AML-193 (cell line): ENCODE measurements around the gene ORAI1.
A peak's percentile ranks its signal among the peaks of the same experiment; 100 is the strongest.
"Not testable (repeated sequence)": the region's sequence is repeated elsewhere in the genome, so short reads cannot be mapped to it uniquely, and the experiment has no call there.

ENCODE experiments used
- DNase-seq, 2 experiments: peaks; one replicate each; lab custom pipeline; 2025; lab: John Stamatoyannopoulos, UW

ORAI1 gene

GRCh38 chr12:121626087-121626852 lies at the start of gene ORAI1:
Gene ORAI1 (plus strand): TSS chr12:121626530.
- DNase-seq: peak; percentile 79 to 80

- no peak for DNase-seq
Measured at GRCh38 chr12:121576851-121577391, 49.4 kb upstream of the ORAI1 start.

GRCh38 chr12:121577443-121578180 lies 48.7 kb upstream of the ORAI1 start:
- DNase-seq: no peak

- DNase-seq: no peak
Measured at GRCh38 chr12:121578230-121579189, 47.8 kb upstream of the ORAI1 start.

DNA sequence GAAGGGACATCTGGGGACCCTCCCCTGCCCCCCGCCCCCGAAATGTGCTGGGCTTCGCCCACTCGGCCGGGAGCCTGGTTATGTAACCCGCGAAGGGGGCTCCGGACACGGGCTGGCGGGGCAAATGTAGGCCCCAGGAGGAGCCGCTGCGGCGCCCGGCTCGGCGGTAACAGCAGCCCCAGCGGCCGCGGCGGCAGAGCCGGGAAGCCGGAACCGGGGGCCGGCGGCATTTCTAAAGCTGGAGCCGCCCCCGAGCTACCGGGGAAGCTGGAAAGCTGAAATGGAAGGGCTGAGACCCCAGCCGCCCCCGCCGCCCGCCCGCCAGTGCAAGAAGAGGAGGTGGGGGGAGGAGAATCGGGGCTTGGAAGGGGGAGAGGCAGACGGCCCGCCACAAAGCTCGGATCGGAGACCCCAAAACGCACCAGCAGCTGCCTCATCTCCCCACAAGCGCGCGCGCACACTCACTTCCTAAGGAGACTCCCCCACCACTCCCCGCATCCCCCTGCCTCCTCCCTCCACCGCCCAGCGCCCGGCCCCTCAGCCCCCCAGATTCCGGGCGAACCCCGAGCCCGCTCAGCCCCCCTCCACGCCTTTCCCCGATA lies 47.0 kb upstream of the ORAI1 start:
- DNase-seq: no peak

- DNase-seq: peak; percentile 48 to 60
Measured at GRCh38 chr12:121579981-121580868, 46.1 kb upstream of the ORAI1 start.

DNA sequence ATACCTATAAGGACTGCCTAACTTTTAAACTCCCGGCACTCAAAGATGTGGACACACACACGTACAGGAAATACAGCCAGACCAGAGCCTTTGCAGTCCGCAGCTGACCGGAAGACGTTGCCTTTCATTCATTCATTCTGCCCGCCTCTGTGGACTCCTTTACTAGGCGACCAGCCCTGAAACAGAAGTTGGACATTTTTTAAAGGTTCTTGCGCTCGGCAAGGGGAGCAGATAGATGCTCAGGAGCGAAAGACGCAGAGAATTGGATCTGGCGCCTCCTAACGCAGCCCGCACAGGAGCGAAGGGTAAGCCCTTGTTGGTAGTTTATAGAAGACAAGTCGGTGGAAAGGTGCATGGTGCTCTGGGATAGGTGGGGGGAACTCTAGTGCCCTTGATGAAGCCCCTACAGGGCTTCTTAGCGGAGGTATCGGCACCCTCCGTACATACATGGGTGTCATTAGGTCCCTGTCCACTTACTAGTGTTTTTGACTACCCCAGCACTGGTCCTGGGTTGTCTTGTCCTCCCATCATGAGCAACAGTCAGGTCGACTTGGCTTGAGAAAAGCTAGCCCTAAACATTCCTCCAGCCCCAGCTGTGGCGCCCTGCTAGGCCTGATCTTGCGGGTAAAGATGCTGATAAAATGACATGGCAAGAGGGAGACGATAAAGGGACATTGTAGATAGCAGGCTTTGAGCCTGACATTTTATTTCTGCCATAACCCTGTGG lies 45.2 kb upstream of the ORAI1 start, which contains the start of gene KDM2B:
Gene KDM2B (minus strand): TSS at position 65 of the 727 bp plus-strand sequence. CDS start 112 bp downstream, outside the sequence.
- peak; percentile 67 to 69 for DNase-seq

DNA sequence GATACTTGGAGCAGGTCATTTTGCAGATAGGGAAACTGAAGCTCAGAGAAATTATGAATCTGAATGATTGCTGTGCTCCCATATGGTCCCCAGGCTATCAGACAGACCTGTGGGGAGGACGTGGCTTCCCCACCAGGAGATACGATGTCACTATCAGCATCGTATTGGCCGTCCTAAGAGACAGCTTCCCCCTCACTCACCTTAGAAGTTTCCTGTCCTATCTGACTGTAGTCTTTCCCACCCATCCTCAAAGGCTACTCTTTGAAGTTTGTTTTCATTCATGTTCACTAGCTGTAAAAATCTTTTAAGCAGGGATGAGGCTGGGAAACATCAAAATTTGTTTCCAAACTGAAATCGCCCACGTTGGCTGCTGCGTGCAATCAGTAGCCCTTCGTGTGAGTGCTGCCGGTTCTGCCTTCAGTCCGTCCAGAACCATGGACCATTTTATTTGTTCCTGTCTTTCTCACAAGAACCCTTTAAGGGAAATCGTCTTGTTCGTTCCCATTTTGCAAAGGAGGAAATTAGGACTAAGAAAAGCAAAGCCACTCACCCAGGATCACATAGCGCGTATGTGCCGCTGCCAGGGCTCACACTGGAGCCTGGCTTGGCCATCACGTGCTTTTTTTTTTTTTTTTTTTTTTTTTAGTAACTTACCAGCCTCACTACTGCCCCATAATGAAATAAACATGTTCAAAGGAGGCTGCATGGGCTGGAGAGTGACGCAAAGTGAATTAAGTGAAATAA lies 44.5 kb upstream of the ORAI1 start:
- DNase-seq: peak in 1 of 2 experiments; percentile 28

DNA sequence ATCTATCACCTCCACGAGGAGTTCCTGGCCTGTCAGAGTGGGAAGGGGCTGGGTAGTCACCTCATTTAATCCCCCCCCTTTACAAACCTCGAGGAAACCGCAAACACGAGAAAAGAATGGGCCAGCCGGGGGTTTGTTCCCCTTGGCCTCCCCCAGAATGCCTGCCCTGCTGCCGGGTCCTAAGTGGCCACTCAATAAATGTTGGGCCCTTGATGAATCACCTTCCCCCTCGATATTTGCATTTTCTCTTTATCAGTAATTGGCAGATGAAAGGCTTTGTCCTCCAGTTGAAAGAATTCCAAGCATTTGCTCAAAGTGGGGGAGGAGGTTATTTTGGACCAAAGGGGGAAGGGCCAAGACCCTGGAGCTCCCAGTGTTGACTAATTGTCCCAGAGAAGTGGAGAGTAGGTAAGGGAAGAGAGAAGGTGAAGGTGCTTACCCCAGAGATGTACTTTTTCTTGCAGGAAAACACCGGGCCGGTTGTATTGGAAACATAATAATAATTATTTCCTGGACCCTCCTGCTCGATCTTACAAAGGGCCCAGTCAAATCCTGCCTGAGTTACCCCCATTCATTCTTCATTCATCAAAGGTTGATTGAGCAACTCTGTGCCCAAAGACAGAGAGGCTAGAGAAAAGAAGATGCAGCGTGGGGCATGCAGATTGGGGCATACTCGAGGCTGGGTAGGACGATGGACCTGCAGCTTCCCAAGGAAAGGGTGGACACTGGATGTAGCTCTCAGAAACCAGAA lies 43.6 kb upstream of the ORAI1 start:
- DNase-seq: no peak

DNA sequence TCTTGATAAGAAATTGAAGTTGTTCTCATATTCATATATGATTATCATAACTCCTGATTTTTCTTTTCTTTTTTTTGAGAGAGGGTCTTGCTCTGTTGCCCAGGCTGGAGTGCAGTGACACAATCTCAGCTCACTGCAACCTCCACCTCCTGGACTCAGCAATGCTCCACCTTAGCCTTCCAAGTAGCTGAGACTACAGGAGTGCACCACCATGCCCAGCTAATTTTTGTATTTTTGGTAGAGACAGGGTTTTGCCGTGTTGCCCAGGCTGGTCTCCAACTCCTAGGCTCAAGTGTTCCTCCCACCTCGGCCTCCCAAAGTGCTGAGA lies 43.0 kb upstream of the ORAI1 start:
- DNase-seq: not testable (repeated sequence)

- DNase-seq: not testable (repeated sequence)
Measured at GRCh38 chr12:121584885-121585284, 41.4 kb upstream of the ORAI1 start.

GRCh38 chr12:121590476-121591143 lies 35.7 kb upstream of the ORAI1 start:
- no peak for DNase-seq

DNA sequence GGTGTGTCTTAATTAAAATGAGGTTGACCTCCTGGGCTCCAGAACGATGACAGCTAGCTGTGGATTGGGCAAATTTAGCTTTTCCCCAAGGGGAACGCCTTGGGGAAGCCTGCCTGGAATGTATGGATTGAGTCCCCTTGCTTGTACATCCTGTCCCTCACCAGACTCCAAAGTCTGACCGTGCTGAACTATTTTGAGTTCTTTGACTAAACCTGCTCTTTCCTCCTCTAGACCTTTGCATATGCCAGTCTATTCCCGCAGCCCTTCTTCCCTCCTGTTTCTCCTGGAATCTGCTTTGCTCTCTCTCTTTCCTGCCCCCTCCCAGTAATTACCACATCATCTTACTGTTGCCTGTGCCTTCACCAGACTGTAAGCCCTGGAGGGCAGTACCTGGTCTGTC lies 34.0 kb upstream of the ORAI1 start:
- no peak for DNase-seq

GRCh38 chr12:121595520-121595919 lies 30.8 kb upstream of the ORAI1 start:
- DNase-seq: no peak

DNA sequence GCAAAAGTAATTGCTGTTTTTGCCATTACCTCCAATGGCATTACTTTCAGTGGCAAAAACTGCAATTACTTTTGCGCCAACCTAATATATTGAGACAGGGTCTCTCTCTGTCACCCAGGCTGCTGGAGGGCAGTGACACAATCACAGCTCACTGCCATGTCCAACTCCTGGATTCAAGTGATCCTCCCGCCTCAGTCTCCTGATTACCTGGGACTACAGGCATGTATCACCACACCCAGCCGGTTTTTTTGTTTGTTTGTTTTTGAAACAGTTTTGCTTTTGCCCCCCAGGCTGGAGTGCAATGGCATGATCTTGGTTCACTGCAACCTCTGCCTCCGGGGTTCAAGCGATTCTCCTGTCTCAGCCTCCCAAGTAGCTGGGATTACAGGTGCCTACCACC lies 29.8 kb upstream of the ORAI1 start:
- no peak for DNase-seq

DNA sequence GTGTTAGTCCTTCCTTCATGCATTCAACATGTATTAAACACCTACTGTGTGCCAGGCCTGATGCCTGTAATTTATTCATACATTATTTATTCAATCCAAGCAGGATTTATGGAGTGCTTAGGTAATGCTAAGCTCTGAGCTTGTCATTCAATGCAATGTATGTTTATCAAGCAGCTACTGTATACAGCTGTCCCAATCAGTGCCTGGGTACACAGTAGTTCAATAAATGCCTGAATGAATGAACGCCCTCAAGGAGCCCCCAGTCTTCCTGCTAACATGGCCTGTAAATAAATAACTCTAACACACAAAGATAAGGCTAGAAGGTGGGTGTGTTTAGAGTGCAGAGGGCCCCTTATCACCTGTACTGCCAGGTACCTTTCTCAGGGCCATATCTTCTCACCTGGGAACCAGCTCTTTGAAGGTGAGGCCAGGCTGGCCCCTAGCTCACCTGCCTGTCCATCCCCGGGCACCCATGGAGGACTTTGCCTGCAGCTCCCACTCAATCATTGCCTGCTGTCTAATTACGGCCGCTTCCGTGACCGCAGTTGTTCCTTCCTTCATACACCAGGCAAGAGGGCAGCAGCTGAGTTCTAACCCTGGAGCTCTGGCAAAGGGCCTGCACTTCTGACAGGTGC lies 25.5 kb upstream of the ORAI1 start:
- DNase-seq: no peak

- no peak for DNase-seq
Measured at GRCh38 chr12:121602766-121603165, 23.6 kb upstream of the ORAI1 start.
